HepG2 (cell line): Measurements from ENCODE around the gene AGFG1.

Source experiments
- MAFF ChIP-seq: IDR thresholded peaks from 2 replicates; pipeline ENCODE4 v1.6.1; 2011; ENCODE audit warnings: low read depth, low read length, improper control_type of control experiment
- MED1 ChIP-seq: sonication (generic); formaldehyde crosslinking; IDR thresholded peaks from 2 replicates; pipeline ENCODE4 v1.4.0; 2020; ENCODE audit warnings: missing genetic modification reagents
- NR2F1 ChIP-seq, 2 experiments: fragments of 450-650 bp in 1 of 2; formaldehyde crosslinking in 1 of 2; IDR thresholded peaks; 2 replicates each; pipeline versions ENCODE4 v1.5.0 to v1.6.1; 2016 to 2020; ENCODE audit warnings: mild to moderate bottlenecking in 1 of 2, missing compliant biosample characterization in 1 of 2, missing genetic modification reagents in 1 of 2, moderate library complexity in 1 of 2
- POLR2AphosphoS5 ChIP-seq: IDR thresholded peaks from 2 replicates; pipeline ENCODE4 v1.6.1; 2012; ENCODE audit warnings: low read depth, low read length
- ZNF264 ChIP-seq: sonication (generic); formaldehyde crosslinking; IDR thresholded peaks from 2 replicates; pipeline ENCODE4 v1.4.0; 2020; ENCODE audit warnings: missing genetic modification reagents
- ZNF777 ChIP-seq: sonication (generic); formaldehyde crosslinking; IDR thresholded peaks from 2 replicates; pipeline ENCODE4 v1.4.0; 2020; ENCODE audit warnings: missing genetic modification reagents

DNA sequence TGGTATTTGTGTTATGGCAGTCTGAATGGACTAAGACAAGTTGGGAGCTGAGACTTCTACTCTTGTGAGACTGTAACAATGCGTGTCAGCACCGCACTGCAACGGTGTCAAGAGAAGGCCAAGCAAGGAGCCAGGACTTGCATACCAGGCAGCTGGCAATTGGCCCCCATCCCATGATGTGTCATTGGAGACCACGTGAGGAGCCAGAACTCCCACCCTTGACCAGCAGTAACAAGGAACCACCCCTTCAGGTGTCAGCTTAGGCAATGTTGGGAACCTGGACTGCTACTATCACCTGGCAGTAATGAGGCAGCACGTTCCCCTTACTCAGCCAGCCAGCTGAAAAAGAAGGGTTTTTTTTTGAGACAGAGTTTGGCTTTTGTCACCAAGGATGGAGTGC is 32.7 kb upstream of the AGFG1 start:
- TF ChIP-seq NR2F1 (CRISPR knock-in tag; IDR thresholded peaks at IDR 0.05) = no peak
- TF ChIP-seq ZNF777 = no peak
- TF ChIP-seq MAFF = no peak
- no peak for TF ChIP-seq MED1
- TF ChIP-seq ZNF264 (CRISPR knock-in tag) = no peak
- TF ChIP-seq POLR2AphosphoS5 = no peak
